ENCODE data around the gene CLDN4.
"Not testable (repeated sequence)": the region's sequence is repeated elsewhere in the genome, so short reads cannot be mapped to it uniquely, and the experiment has no call there.

DNA sequence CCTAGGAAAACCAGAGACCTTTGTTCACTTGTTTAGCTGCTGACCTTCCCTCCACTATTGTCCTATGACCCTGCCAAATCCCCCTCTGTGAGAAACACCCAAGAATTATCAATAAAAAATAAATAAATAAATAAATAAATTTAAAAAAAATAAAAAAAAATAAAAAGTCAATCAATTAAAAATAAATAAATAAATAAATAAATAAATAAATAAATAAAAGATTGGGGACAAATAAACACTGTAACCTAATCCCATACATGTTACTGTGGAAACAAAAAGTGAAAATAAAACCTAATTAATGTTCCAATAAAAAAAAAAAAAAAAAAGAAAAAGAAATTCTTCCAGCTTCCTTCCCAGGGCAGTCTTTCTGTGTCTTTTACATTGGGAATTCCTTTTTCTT is 6.4 kb downstream of the CLDN4 start:
- TF ChIP-seq SOX15 (CRISPR knock-in tag; IDR thresholded peaks at IDR 0.05); CTCF (IDR thresholded peaks at IDR 0.05); MAX (CRISPR knock-in tag; IDR thresholded peaks at IDR 0.05); SP1 (CRISPR knock-in tag; conservative IDR thresholded peaks at IDR 0.05); MLX (CRISPR knock-in tag; IDR thresholded peaks at IDR 0.05); CREB1 (CRISPR knock-in tag; IDR thresholded peaks at IDR 0.05): not testable (repeated sequence)
